ENCODE data around the gene PBX1. TPM values are rescaled to one million over a fixed set of nuclear protein-coding genes. Genes with fewer than 3 reads are reported as not detected.

Gene PBX1
- total and polyA plus RNA-seq, 2 of the 4 experiments (the other 2 are of a cell fraction) = 13.9 to 17.9 TPM

- TF ChIP-seq MXI1 (IDR thresholded peaks at IDR 0.05; ENCODE audit: borderline replicate concordance, low read depth, low read length) = no peak
Observed at GRCh38 chr1:164716992-164717703, 158.2 kb downstream of the PBX1 start (continued).

- Histone ChIP-seq H2AK9ac (replicated peaks; ENCODE audit: low read depth, low read length, poor library complexity) (no peak overlapping the region), H2BK5ac (ENCODE audit: low read depth, low read length, poor library complexity, severe bottlenecking) (peak overlapping the region; percentile 5), H4K20me1 (ENCODE audit: insufficient read depth, low read length) (no peaks in the 10 kb centered on the region), H2AK5ac (ENCODE audit: low read depth, low read length) (no peak overlapping the region), H3K4me2 (ENCODE audit: low read depth, low read length) (no peak overlapping the region; the same call in 1 of the 2 replicates), H3K9me1 (ENCODE audit: insufficient read depth, low read length) (peaks cover 12% of the 10 kb centered on the region; the same call in 1 of the 2 replicates), H3K4me3 (ENCODE audit: insufficient read depth, low read depth, low read length) (no peak overlapping the region), H3K27me3 (ENCODE audit: control insufficient read depth, insufficient read depth, low read length) (no peaks in the 10 kb centered on the region), H3K4me1 (ENCODE audit: control insufficient read depth, insufficient read depth, low read length) (peaks cover 21% of the 10 kb centered on the region), H4K91ac (ENCODE audit: insufficient read depth, low read depth, low read length) (no peak overlapping the region; the same call in 1 of the 2 replicates), H3K23ac (ENCODE audit: low read depth, low read length) (no peak overlapping the region; the same call in 1 of the 2 replicates), H3K9ac (ENCODE audit: low read depth, low read length) (no peak overlapping the region), H4K5ac (ENCODE audit: low read depth, low read length) (peak overlapping the region; percentile 3; the same call in 1 of the 2 replicates), H3K18ac (ENCODE audit: low read depth, low read length) (peak overlapping the region; percentile 24; the same call in 1 of the 2 replicates), H3K9me3 (ENCODE audit: control insufficient read depth, insufficient read depth, low read length) (no peaks in the 10 kb centered on the region), H3K27ac (ENCODE audit: insufficient read depth, low read length) (no peak overlapping the region), H3K4ac (ENCODE audit: low read depth, low read length) (peak overlapping the region; percentile 7; the same call in 1 of the 2 replicates), H2AFZ (replicated peaks; ENCODE audit: low read length, poor library complexity) (no peak overlapping the region), H2BK120ac (ENCODE audit: low read depth, low read length) (no peak overlapping the region), H3K56ac (ENCODE audit: extremely low read depth, insufficient read depth, low read length) (no peak overlapping the region), H3K14ac (replicated peaks; ENCODE audit: low read depth, low read length) (no peak overlapping the region), H3K36me3 (ENCODE audit: control insufficient read depth, insufficient read depth, low read length) (no peaks in the 10 kb centered on the region), H3K79me1 (ENCODE audit: low read depth in 1 of 2, low read length in 2 of 2) (peaks cover 0 to 15% of the 10 kb centered on the region in 2 experiments; a peak in 3 of 4 replicates), H2BK20ac (ENCODE audit: low read depth, low read length) (no peak overlapping the region), H4K8ac (ENCODE audit: low read depth in 2 of 2, low read length in 2 of 2) (no peak overlapping the region), H2BK15ac (ENCODE audit: low read depth, low read length) (no peak overlapping the region; the same call in 2 of the 3 replicates)
- no CpG with 5 or more reads among the region's 1 CpG for WGBS, 2 experiments (ENCODE audit: extremely low coverage in 2 of 2, insufficient read length in 1 of 2)
- TF ChIP-seq CEBPB (IDR thresholded peaks at IDR 0.05; ENCODE audit: low read depth, low read length) (no peak), BHLHE40 (IDR thresholded peaks at IDR 0.05; ENCODE audit: low read depth, low read length) (no peak), ELK1 (IDR thresholded peaks at IDR 0.05; ENCODE audit: borderline replicate concordance, low read depth, low read length) (no peak), MXI1 (IDR thresholded peaks at IDR 0.05; ENCODE audit: borderline replicate concordance, low read depth, low read length) (no peak), RFX5 (IDR thresholded peaks at IDR 0.05; ENCODE audit: low read depth, low read length) (no peak), FOS (IDR thresholded peaks at IDR 0.05; ENCODE audit: low read depth, low read length) (no peak), CTCF (conservative IDR thresholded peaks at IDR 0.05; ENCODE audit: low read depth, low read length) (no peak)
- DNase-seq (peak; percentile 58), ATAC-seq (ENCODE audit: low read depth) (peak; percentile 18; the same call in 1 of the 2 replicates)
- intact Hi-C loops (cut with micrococcal nuclease) = no loop called here
- ChIA-PET CTCF (interaction anchor here (0.6 kb wide), 1 partner anchor 52 kb away, joined by 4 read pairs; no protein-coding TSS in a partner anchor), POLR2A (ENCODE audit: unreplicated experiment) (no interaction called here)
- no TSS peak for BruUV-seq (replicated peaks)
- in situ Hi-C loops (cut with MboI; ENCODE audit: low sequenced_read_pairs) = no loop called here
- dilution Hi-C loops (cut with HindIII; ENCODE audit: low sequenced_read_pairs, unreplicated experiment) = no loop called here
Observed at GRCh38 chr1:164718821-164719220, 159.8 kb downstream of the PBX1 start.
